ENCODE data around the gene RAD51B. TPM values are rescaled to one million over a fixed set of nuclear protein-coding genes. Genes with fewer than 3 reads are reported as not detected.
"Not testable (repeated sequence)": the region's sequence is repeated elsewhere in the genome, so short reads cannot be mapped to it uniquely, and the experiment has no call there.

Gene RAD51B
- total RNA-seq, 1 donor from 2014 or later = 25.1 TPM

GRCh38 chr14:68759937-68760336 lies 940.4 kb downstream of the RAD51B start:
- H3K4me1 Mint-ChIP-seq (ENCODE audit: low read depth) = peaks cover 15% of the 10 kb centered on the region
- H3K27me3 Mint-ChIP-seq (ENCODE audit: low read depth) = no peaks in the 10 kb centered on the region
- no peak overlapping the region for H3K27ac Mint-ChIP-seq
- no peaks in the 10 kb centered on the region for H3K36me3 Mint-ChIP-seq (ENCODE audit: low read depth)
- DNase-seq (ENCODE audit: low spot score) = no peak
- no peak overlapping the region for H3K4me3 Mint-ChIP-seq (ENCODE audit: low read depth)
- intact Hi-C loops (cut with micrococcal nuclease) = no loop called here
- no peaks in the 10 kb centered on the region for H3K9me3 Mint-ChIP-seq

GRCh38 chr14:68760761-68761160 lies 941.2 kb downstream of the RAD51B start:
- Mint-ChIP-seq H3K4me1 (ENCODE audit: low read depth) (peaks cover 23% of the 10 kb centered on the region), H3K9me3 (no peaks in the 10 kb centered on the region), H3K36me3 (ENCODE audit: low read depth) (no peaks in the 10 kb centered on the region), H3K27me3 (ENCODE audit: low read depth) (no peaks in the 10 kb centered on the region), H3K27ac (no peak overlapping the region), H3K4me3 (ENCODE audit: low read depth) (no peak overlapping the region)
- intact Hi-C loops (cut with micrococcal nuclease) = no loop called here
- DNase-seq (ENCODE audit: low spot score) = no peak

GRCh38 chr14:68761391-68761790 lies 941.8 kb downstream of the RAD51B start:
- Mint-ChIP-seq H3K4me3 (ENCODE audit: low read depth) (no peak overlapping the region), H3K4me1 (ENCODE audit: low read depth) (peaks cover 24% of the 10 kb centered on the region), H3K9me3 (no peaks in the 10 kb centered on the region), H3K36me3 (ENCODE audit: low read depth) (no peaks in the 10 kb centered on the region), H3K27me3 (ENCODE audit: low read depth) (no peaks in the 10 kb centered on the region), H3K27ac (no peak overlapping the region)
- intact Hi-C loops (cut with micrococcal nuclease) = no loop called here
- no peak for DNase-seq (ENCODE audit: low spot score)

GRCh38 chr14:68762953-68763764 lies 943.6 kb downstream of the RAD51B start:
- no peaks in the 10 kb centered on the region for H3K9me3 Mint-ChIP-seq
- DNase-seq (ENCODE audit: low spot score) = no peak
- no peak overlapping the region for H3K4me3 Mint-ChIP-seq (ENCODE audit: low read depth)
- no peaks in the 10 kb centered on the region for H3K27me3 Mint-ChIP-seq (ENCODE audit: low read depth)
- intact Hi-C loops (cut with micrococcal nuclease) = no loop called here
- peaks cover 14% of the 10 kb centered on the region for H3K4me1 Mint-ChIP-seq (ENCODE audit: low read depth)
- H3K27ac Mint-ChIP-seq = no peak overlapping the region
- no peaks in the 10 kb centered on the region for H3K36me3 Mint-ChIP-seq (ENCODE audit: low read depth)

GRCh38 chr14:68763843-68764242 lies 944.3 kb downstream of the RAD51B start:
- H3K27ac Mint-ChIP-seq; DNase-seq (ENCODE audit: low spot score); intact Hi-C loops (cut with micrococcal nuclease); H3K4me3 Mint-ChIP-seq (ENCODE audit: low read depth); H3K9me3 Mint-ChIP-seq; H3K27me3 Mint-ChIP-seq (ENCODE audit: low read depth); H3K36me3 Mint-ChIP-seq (ENCODE audit: low read depth): not testable (repeated sequence)
- peaks cover 13% of the 10 kb centered on the region for H3K4me1 Mint-ChIP-seq (ENCODE audit: low read depth)

GRCh38 chr14:68766299-68767247 lies 947.0 kb downstream of the RAD51B start:
- H3K4me3 Mint-ChIP-seq (ENCODE audit: low read depth) = no peak overlapping the region
- no peak for DNase-seq (ENCODE audit: low spot score)
- intact Hi-C loops (cut with micrococcal nuclease) = no loop called here
- no peaks in the 10 kb centered on the region for H3K36me3 Mint-ChIP-seq (ENCODE audit: low read depth)
- H3K4me1 Mint-ChIP-seq (ENCODE audit: low read depth) = peaks cover 23% of the 10 kb centered on the region
- H3K27ac Mint-ChIP-seq = no peak overlapping the region
- no peaks in the 10 kb centered on the region for H3K9me3 Mint-ChIP-seq
- H3K27me3 Mint-ChIP-seq (ENCODE audit: low read depth) = no peaks in the 10 kb centered on the region

GRCh38 chr14:68767248-68767645 lies 947.7 kb downstream of the RAD51B start:
- no peak for DNase-seq (ENCODE audit: low spot score)
- Mint-ChIP-seq H3K27me3 (ENCODE audit: low read depth) (no peaks in the 10 kb centered on the region), H3K9me3 (no peaks in the 10 kb centered on the region), H3K4me1 (ENCODE audit: low read depth) (peaks cover 25% of the 10 kb centered on the region), H3K27ac (no peak overlapping the region), H3K4me3 (ENCODE audit: low read depth) (no peak overlapping the region), H3K36me3 (ENCODE audit: low read depth) (no peaks in the 10 kb centered on the region)
- intact Hi-C loops (cut with micrococcal nuclease) = no loop called here

GRCh38 chr14:68768316-68768715 lies 948.7 kb downstream of the RAD51B start:
- intact Hi-C loops (cut with micrococcal nuclease) = no loop called here
- H3K27me3 Mint-ChIP-seq (ENCODE audit: low read depth) = no peaks in the 10 kb centered on the region
- no peaks in the 10 kb centered on the region for H3K9me3 Mint-ChIP-seq
- peaks cover 28% of the 10 kb centered on the region for H3K4me1 Mint-ChIP-seq (ENCODE audit: low read depth)
- no peak for DNase-seq (ENCODE audit: low spot score)
- no peaks in the 10 kb centered on the region for H3K36me3 Mint-ChIP-seq (ENCODE audit: low read depth)
- no peak overlapping the region for H3K27ac Mint-ChIP-seq
- no peak overlapping the region for H3K4me3 Mint-ChIP-seq (ENCODE audit: low read depth)

- no peak for DNase-seq (ENCODE audit: low spot score)
- Mint-ChIP-seq H3K4me1 (ENCODE audit: low read depth) (peaks cover 27% of the 10 kb centered on the region), H3K36me3 (ENCODE audit: low read depth) (peaks cover 6% of the 10 kb centered on the region), H3K27me3 (ENCODE audit: low read depth) (no peaks in the 10 kb centered on the region), H3K4me3 (ENCODE audit: low read depth) (no peak overlapping the region), H3K27ac (no peak overlapping the region), H3K9me3 (peaks cover 3% of the 10 kb centered on the region)
- intact Hi-C loops (cut with micrococcal nuclease) = no loop called here
Measured at GRCh38 chr14:68770051-68770450, 950.5 kb downstream of the RAD51B start.

- Mint-ChIP-seq H3K36me3 (ENCODE audit: low read depth) (peaks cover 10% of the 10 kb centered on the region), H3K4me1 (ENCODE audit: low read depth) (peaks cover 23% of the 10 kb centered on the region), H3K27ac (peak overlapping the region; percentile 34), H3K9me3 (peaks cover 7% of the 10 kb centered on the region), H3K27me3 (ENCODE audit: low read depth) (no peaks in the 10 kb centered on the region), H3K4me3 (ENCODE audit: low read depth) (no peak overlapping the region)
- no peak for DNase-seq (ENCODE audit: low spot score)
- intact Hi-C loops (cut with micrococcal nuclease) = no loop called here
Measured at GRCh38 chr14:68770553-68771286, 951.1 kb downstream of the RAD51B start.

GRCh38 chr14:68771631-68772030 lies 952.1 kb downstream of the RAD51B start:
- peaks cover 9% of the 10 kb centered on the region for H3K9me3 Mint-ChIP-seq
- peaks cover 23% of the 10 kb centered on the region for H3K4me1 Mint-ChIP-seq (ENCODE audit: low read depth)
- peak overlapping the region; percentile 68 for H3K27ac Mint-ChIP-seq
- no peak for DNase-seq (ENCODE audit: low spot score)
- H3K4me3 Mint-ChIP-seq (ENCODE audit: low read depth) = no peak overlapping the region
- intact Hi-C loops (cut with micrococcal nuclease) = no loop called here
- H3K36me3 Mint-ChIP-seq (ENCODE audit: low read depth) = peaks cover 12% of the 10 kb centered on the region
- no peaks in the 10 kb centered on the region for H3K27me3 Mint-ChIP-seq (ENCODE audit: low read depth)

- Mint-ChIP-seq H3K27ac (no peak overlapping the region), H3K4me1 (ENCODE audit: low read depth) (peaks cover 23% of the 10 kb centered on the region)
Measured at GRCh38 chr14:68772761-68773381, 953.3 kb downstream of the RAD51B start.

More at GRCh38 chr14:68772761-68773381, 953.3 kb downstream of the RAD51B start:
- Mint-ChIP-seq H3K27me3 (ENCODE audit: low read depth) (no peaks in the 10 kb centered on the region), H3K4me3 (ENCODE audit: low read depth) (no peak overlapping the region), H3K9me3 (peaks cover 9% of the 10 kb centered on the region), H3K36me3 (ENCODE audit: low read depth) (peaks cover 12% of the 10 kb centered on the region)
- DNase-seq (ENCODE audit: low spot score) = no peak
- intact Hi-C loops (cut with micrococcal nuclease) = no loop called here

Measured in activated T-helper 2 cell treated with anti-CD3 and anti-CD28 coated beads, Interferon-gamma antibody, Interleukin-2, Interleukin-4, amounts not matched to agents 10 μg/mL and 5 μg/mL and 100 μg/mL, durations not matched to agents 14 hours and 24 hours and 36 hours (primary cell).